OCI-M2 (cell line): ENCODE measurements around the gene PFDN6.
A peak's percentile ranks its signal among the peaks of the same experiment; 100 is the strongest.

Experiments
- DNase-seq: peaks from one replicate; lab custom pipeline; 2025; ENCODE audit not compliant: unreplicated experiment; lab: John Stamatoyannopoulos, UW

Gene PFDN6

GRCh38 chr6:33315793-33316602, 26.6 kb downstream of the PFDN6 start:
- DNase-seq: no peak

GRCh38 chr6:33316603-33317418, 27.4 kb downstream of the PFDN6 start:
- DNase-seq: no peak

GRCh38 chr6:33317419-33317668, 27.9 kb downstream of the PFDN6 start:
- no peak for DNase-seq

DNA sequence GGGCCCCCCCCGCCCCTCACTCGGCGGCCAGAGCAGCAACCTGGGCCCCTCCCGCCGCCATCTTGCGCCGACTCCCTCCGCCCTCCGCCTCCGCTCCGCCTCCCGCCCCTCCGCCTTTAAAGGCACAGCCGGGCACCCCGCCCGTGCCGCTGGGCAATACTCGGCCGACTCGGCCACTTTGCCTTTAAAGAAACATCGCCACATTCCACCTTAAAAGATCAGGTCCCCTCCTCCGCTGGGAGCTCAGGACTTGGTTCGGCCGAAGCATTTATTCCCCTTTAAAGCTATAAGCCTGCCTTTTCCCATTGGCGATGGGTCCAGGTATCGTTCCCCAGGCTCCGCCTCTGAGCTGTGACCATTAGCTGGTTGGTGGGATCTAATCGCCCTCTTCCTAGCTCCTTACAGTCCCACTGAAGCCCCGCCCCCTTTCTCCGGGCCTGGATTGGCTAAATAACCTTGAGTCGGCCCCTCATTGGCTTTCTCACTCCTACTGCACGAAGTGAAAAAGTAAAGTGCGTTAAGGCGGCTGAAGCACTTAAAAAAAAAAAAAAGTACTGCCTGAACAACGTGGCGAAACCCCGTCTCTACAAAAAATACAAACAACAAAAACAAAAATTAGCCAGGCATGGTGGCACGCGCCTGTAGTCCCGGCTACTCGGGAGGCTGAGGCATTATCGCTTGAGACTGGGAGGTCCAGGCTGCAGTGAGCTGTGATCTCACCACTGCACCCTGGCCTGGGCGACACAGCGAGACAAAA, 28.4 kb downstream of the PFDN6 start, which contains the start of gene ZBTB22:
ZBTB22 (minus strand) TSS at position 76 of the 757 bp plus-strand sequence. CDS start 828 bp downstream, outside the sequence.
- DNase-seq: peak; percentile 95

GRCh38 chr6:33318426-33319073, 29.1 kb downstream of the PFDN6 start:
- DNase-seq: no peak

DNA sequence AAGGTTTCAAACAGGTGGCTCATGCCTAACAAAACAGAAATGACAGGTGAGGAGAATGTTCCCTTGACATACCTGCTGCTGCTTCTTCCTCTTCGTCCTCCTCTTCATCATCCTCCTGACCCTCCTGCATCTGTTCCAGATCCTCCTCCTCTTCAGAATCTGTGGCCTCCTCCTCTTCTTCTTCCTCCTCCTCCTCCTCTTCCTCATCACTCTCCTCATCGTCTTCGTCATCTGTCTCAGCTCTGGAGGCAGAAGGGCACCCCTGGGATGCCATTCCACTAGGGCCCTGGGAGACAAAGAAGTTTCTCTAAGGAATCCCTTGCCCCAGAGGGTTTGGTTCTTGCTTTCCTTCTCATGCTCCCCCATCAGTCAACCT, 30.5 kb downstream of the PFDN6 start:
- DNase-seq: no peak

DNA sequence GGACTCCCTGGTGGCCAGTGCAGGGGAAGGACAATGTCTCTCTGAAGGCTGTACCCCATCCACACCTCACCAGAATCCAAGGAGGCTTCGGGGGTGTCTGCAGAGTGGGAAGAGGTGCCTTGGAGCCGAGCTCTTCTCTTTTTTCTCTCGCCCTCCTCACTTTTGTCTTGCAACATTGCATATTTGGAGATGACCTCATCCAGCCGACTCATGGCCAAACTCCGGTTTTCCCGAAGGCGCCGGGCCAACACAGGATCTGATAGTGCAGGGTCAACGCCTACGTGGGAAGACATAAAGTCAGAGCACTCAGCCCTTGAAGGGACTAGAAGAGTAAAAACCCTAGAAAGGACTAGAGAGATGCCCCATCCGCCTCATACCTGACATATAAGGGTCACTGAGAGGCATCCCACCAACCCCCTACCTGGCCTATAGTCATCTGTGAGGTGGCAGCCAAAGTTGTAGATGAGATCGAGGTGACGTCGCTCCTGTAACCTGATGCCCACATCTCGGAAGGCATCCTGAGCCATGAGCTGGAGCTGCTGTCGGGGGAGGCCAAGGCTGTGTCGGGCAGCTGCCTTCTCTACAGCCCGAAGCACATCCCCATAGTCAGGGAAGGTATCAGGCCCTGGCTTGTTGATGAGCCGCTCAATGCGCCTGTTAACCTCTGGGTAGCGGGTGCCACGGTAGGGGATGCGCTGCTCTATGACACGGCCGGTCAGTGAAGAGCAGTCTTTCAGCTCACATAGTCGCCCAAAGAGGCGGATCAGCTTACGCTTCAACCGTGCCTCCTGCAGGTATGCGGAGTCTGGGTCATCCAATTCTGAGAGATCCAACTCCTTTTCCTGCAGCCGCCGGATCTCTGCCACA, 31.1 kb downstream of the PFDN6 start:
- DNase-seq: no peak

DNA sequence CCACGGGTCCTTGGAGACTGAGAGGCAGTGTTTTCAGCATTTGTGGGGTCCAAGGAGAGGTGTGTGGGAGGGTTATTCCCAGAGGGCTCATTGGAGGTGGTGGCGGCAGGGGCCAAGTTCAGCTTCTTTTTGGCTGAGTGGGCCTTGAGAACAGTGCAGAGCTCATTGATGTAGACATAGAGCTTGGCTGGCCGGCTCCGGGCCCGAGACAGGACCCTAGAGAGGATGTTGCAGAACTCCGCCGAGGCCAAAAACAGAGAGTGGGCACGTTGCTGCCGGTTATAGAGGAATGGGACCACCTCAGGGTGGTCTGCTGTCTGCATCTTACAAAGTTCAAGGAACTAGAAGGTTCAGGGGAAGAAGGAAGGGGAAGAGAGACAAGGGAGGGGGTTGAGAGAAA, 31.8 kb downstream of the PFDN6 start:
- DNase-seq: no peak

GRCh38 chr6:33323623-33323948, 34.2 kb downstream of the PFDN6 start:
- DNase-seq: no peak

DNA sequence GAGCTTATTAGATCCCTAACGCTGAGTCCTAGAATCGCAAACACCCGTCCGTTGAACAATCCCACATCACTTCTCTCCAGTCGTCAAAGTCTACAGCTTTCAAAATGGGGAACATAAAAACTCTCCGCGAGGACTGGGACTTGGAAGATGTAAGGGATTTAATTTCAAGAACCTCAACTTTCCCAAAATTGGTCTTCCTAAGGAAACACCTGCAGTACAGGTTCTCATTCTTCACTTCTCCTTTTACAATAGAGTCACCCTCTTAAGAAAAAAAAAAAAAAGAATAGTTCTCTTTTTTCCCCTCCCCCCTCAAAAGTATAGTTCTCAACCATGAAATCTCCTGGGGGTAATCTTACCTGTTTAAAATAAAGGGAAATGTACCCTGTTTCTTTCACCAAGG, 34.7 kb downstream of the PFDN6 start:
- no peak for DNase-seq

- no peak for DNase-seq
These were observed 39.7 kb downstream of the PFDN6 start for GRCh38 chr6:33329058-33329457.

DNA sequence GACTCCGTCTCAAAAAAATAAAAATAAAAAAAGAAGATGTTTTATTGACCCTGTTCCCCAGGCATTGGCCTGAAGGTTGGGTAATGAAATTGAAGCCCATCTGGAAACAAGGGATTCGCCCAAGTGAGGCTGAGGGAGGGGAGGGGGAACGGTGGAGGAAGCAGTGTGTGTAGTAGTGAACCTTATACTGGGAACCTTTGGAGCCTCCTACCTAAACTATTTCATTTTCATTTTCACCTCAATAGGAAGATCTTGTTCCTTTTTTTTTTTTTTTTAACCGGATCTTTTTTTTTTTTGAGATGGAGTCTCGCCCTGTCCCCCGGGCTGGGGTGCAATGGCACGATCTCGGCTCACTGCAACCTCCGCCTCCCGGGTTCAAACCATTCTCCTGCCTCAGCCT, 41.3 kb downstream of the PFDN6 start:
- no peak for DNase-seq

- no peak for DNase-seq
These were observed 44.3 kb downstream of the PFDN6 start for GRCh38 chr6:33333666-33334065.

DNA sequence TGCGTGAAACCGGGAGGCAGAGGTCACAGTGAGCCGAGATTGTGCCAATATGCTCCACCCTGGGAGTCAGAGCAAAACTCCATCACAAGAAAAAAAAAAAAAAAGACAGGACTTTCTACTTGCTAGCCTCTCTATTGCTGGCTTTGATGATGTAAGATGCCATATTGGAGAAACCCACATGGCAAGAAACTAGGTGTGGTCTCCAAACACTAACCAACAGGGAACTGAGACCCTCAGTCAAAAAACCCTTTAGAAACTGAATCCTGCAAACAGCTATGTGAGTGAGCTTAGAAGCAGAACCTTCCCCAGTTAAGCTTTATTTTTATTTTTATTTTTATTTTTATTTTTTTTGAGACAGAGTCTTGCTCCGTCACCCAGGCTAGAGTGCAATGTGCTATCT, 46.5 kb downstream of the PFDN6 start:
- no peak for DNase-seq

- DNase-seq: no peak
These were observed 47.1 kb downstream of the PFDN6 start for GRCh38 chr6:33336495-33336894.

DNA sequence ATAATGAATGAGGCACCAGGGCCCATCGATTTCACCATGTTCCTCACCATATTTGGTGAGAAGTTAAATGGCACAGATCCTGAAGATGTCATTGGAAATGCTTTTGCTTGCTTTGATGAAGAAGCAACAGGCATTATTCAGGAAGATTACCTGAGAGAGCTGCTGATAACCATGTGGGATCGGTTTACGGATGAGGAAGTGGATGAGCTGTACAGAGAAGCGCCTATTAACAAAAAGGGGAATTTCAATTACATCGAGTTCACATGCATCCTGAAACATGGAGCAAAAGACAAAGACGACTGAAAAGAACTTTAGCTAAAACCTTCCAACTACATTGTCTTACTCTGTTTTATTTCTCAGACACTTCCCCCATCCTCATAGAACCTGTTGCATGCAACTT, 49.8 kb downstream of the PFDN6 start:
- DNase-seq: no peak
